ENCODE measurements around the gene NAP1L1. TPM values are rescaled to one million over a fixed set of nuclear protein-coding genes. Genes with fewer than 3 reads are reported as not detected.

NAP1L1 gene
- total RNA-seq, 1 donor from 2014 or later, result 1,539 TPM

- Histone ChIP-seq H3K9me3 (ENCODE audit: low read depth) (no peaks in the 10 kb centered on the region), H3K36me3 (no peaks in the 10 kb centered on the region), H3K4me1 (peaks cover 24% of the 10 kb centered on the region), H3K27me3 (no peaks in the 10 kb centered on the region), H3K79me2 (ENCODE audit: low read depth) (peaks cover 86% of the 10 kb centered on the region), H2AFZ (replicated peaks) (no peak overlapping the region), H4K20me1 (ENCODE audit: low read depth) (peaks cover 79% of the 10 kb centered on the region), H3F3A (ENCODE audit: low read depth) (peaks cover 17% of the 10 kb centered on the region), H3K4me3 (peak overlapping the region; percentile 92), H3K9ac (no peak overlapping the region), H3K27ac (no peak overlapping the region), H3K4me2 (no peak overlapping the region)
- TF ChIP-seq EZH2phosphoT487 (IDR thresholded peaks at IDR 0.05), result no peak
- TF ChIP-seq, protein P1, sequence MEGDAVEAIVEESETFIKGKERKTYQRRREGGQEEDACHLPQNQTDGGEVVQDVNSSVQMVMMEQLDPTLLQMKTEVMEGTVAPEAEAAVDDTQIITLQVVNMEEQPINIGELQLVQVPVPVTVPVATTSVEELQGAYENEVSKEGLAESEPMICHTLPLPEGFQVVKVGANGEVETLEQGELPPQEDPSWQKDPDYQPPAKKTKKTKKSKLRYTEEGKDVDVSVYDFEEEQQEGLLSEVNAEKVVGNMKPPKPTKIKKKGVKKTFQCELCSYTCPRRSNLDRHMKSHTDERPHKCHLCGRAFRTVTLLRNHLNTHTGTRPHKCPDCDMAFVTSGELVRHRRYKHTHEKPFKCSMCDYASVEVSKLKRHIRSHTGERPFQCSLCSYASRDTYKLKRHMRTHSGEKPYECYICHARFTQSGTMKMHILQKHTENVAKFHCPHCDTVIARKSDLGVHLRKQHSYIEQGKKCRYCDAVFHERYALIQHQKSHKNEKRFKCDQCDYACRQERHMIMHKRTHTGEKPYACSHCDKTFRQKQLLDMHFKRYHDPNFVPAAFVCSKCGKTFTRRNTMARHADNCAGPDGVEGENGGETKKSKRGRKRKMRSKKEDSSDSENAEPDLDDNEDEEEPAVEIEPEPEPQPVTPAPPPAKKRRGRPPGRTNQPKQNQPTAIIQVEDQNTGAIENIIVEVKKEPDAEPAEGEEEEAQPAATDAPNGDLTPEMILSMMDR (IDR thresholded peaks at IDR 0.05), result peak; percentile 35
- H3K4me3 Mint-ChIP-seq, result no peak overlapping the region
- H3K27ac Mint-ChIP-seq, result no peak overlapping the region
- H3K4me1 Mint-ChIP-seq, result peaks cover 22% of the 10 kb centered on the region
- peaks cover 52% of the 10 kb centered on the region for H3K9me3 Mint-ChIP-seq
- DNase-seq (ENCODE audit: low spot score), result peak; percentile 49
- peaks cover 2% of the 10 kb centered on the region for H3K27me3 Mint-ChIP-seq (ENCODE audit: insufficient read depth, low read depth)
- peaks cover 59% of the 10 kb centered on the region for H3K36me3 Mint-ChIP-seq
Observed at GRCh38 chr12:76080729-76081415, 3.6 kb downstream of the NAP1L1 start.

GRCh38 chr12:76080017-76080728 is 4.3 kb downstream of the NAP1L1 start:
- no peak overlapping the region for H3K27ac Mint-ChIP-seq

GRCh38 chr12:76078748-76079147 is 5.7 kb downstream of the NAP1L1 start:
- TF ChIP-seq EZH2phosphoT487 (IDR thresholded peaks at IDR 0.05) (no peak), EZH2 (IDR thresholded peaks at IDR 0.05) (no peak)
- TF ChIP-seq, protein P1 (IDR thresholded peaks at IDR 0.05), result no peak
- DNase-seq (ENCODE audit: low spot score), result no peak
- Mint-ChIP-seq H3K27me3 (ENCODE audit: insufficient read depth, low read depth) (peaks cover 2% of the 10 kb centered on the region), H3K27ac (no peak overlapping the region), H3K4me3 (no peak overlapping the region), H3K9me3 (peaks cover 61% of the 10 kb centered on the region), H3K4me1 (peaks cover 15% of the 10 kb centered on the region), H3K36me3 (peaks cover 72% of the 10 kb centered on the region)
- peaks cover 16% of the 10 kb centered on the region for H3K4me1 ChIP-seq
- H3K9me3 ChIP-seq (ENCODE audit: low read depth), result no peaks in the 10 kb centered on the region
- no peak overlapping the region for H2AFZ ChIP-seq (replicated peaks)
- no peaks in the 10 kb centered on the region for H3K36me3 ChIP-seq
- peaks cover 100% of the 10 kb centered on the region for H4K20me1 ChIP-seq (ENCODE audit: low read depth)
- H3K79me2 ChIP-seq (ENCODE audit: low read depth), result peaks cover 100% of the 10 kb centered on the region
- H3F3A ChIP-seq (ENCODE audit: low read depth), result no peaks in the 10 kb centered on the region
- no peak overlapping the region for H3K27ac ChIP-seq
- H3K9ac ChIP-seq, result no peak overlapping the region
- H3K27me3 ChIP-seq, result no peaks in the 10 kb centered on the region
- H3K4me2 ChIP-seq, result no peak overlapping the region
- no peak overlapping the region for H3K4me3 ChIP-seq

More at GRCh38 chr12:76080017-76080728, 4.3 kb downstream of the NAP1L1 start:
- Mint-ChIP-seq H3K27me3 (ENCODE audit: insufficient read depth, low read depth) (peaks cover 2% of the 10 kb centered on the region), H3K4me3 (no peak overlapping the region), H3K36me3 (peaks cover 62% of the 10 kb centered on the region), H3K9me3 (peaks cover 54% of the 10 kb centered on the region), H3K4me1 (peaks cover 16% of the 10 kb centered on the region)
- Histone ChIP-seq H3K4me3 (no peak overlapping the region), H3K36me3 (no peaks in the 10 kb centered on the region), H3K9ac (no peak overlapping the region), H2AFZ (replicated peaks) (no peak overlapping the region), H3K79me2 (ENCODE audit: low read depth) (peaks cover 93% of the 10 kb centered on the region), H4K20me1 (ENCODE audit: low read depth) (peaks cover 86% of the 10 kb centered on the region), H3F3A (ENCODE audit: low read depth) (peaks cover 10% of the 10 kb centered on the region), H3K4me2 (no peak overlapping the region), H3K9me3 (ENCODE audit: low read depth) (no peaks in the 10 kb centered on the region), H3K27ac (no peak overlapping the region), H3K27me3 (no peaks in the 10 kb centered on the region), H3K4me1 (peaks cover 17% of the 10 kb centered on the region)
- TF ChIP-seq EZH2phosphoT487 (IDR thresholded peaks at IDR 0.05), result no peak
- no peak for TF ChIP-seq EZH2 (IDR thresholded peaks at IDR 0.05)
- TF ChIP-seq, protein P1 (IDR thresholded peaks at IDR 0.05), result no peak
- DNase-seq (ENCODE audit: low spot score), result no peak
